Testis (tissue), 2 donors: ENCODE measurements around the gene MMP15.

Experiments used
- POLR2A ChIP-seq: fragments of 450-650 bp; IDR thresholded peaks from one replicate; pipeline ENCODE4 v1.6.1; 2017; ENCODE audit warnings: antibody characterized with exemption, mild to moderate bottlenecking, moderate library complexity
- TF ChIP-seq, protein P1 (sequence below), 3 experiments: fragments of 450-650 bp in 2 of 3; fragments of 200-600 bp in 1 of 3; sonication (generic) in 1 of 3; IDR thresholded peaks; one replicate each; pipeline ENCODE4 v1.5.1; 2016 to 2019; ENCODE audit warnings: antibody characterized with exemption in 3 of 3, mild to moderate bottlenecking in 2 of 3, moderate library complexity in 1 of 3

DNA sequence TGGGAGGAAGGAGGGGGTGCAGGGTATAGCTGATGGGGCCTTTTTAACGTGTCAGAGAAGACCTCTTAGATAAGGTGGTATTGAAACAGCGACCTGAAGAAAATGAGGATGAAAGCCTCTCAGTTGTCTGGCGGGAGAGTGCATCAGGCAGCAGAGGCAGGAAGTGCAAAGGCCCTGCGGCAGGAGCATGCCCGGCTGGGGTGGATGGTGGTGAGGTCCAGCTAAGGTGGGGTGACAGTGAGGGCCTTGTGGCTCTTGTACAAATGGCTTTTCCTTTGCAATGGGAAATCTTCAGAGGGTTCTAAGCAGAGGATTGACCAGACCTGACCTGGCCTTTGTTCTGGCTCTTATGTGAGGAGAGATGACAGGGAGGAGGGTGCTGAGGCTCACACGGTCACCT is 11.4 kb downstream of the MMP15 start:
- TF ChIP-seq, protein P1, sequence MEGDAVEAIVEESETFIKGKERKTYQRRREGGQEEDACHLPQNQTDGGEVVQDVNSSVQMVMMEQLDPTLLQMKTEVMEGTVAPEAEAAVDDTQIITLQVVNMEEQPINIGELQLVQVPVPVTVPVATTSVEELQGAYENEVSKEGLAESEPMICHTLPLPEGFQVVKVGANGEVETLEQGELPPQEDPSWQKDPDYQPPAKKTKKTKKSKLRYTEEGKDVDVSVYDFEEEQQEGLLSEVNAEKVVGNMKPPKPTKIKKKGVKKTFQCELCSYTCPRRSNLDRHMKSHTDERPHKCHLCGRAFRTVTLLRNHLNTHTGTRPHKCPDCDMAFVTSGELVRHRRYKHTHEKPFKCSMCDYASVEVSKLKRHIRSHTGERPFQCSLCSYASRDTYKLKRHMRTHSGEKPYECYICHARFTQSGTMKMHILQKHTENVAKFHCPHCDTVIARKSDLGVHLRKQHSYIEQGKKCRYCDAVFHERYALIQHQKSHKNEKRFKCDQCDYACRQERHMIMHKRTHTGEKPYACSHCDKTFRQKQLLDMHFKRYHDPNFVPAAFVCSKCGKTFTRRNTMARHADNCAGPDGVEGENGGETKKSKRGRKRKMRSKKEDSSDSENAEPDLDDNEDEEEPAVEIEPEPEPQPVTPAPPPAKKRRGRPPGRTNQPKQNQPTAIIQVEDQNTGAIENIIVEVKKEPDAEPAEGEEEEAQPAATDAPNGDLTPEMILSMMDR (IDR thresholded peaks at IDR 0.05) = no peak
- no peak for TF ChIP-seq POLR2A
